Erythroblast (primary cell): ENCODE results near the gene SPEM1.

ENCODE experiments used
- GATA1 ChIP-seq: IDR thresholded peaks from 2 replicates; pipeline ENCODE4 v1.6.1; 2011; ENCODE audit warnings: low read depth, mild to moderate bottlenecking, control low read depth, low read length, moderate library complexity
- POLR2A ChIP-seq: IDR thresholded peaks from 2 replicates; pipeline ENCODE4 v1.6.1; 2011; ENCODE audit warnings: mild to moderate bottlenecking, low read length

DNA sequence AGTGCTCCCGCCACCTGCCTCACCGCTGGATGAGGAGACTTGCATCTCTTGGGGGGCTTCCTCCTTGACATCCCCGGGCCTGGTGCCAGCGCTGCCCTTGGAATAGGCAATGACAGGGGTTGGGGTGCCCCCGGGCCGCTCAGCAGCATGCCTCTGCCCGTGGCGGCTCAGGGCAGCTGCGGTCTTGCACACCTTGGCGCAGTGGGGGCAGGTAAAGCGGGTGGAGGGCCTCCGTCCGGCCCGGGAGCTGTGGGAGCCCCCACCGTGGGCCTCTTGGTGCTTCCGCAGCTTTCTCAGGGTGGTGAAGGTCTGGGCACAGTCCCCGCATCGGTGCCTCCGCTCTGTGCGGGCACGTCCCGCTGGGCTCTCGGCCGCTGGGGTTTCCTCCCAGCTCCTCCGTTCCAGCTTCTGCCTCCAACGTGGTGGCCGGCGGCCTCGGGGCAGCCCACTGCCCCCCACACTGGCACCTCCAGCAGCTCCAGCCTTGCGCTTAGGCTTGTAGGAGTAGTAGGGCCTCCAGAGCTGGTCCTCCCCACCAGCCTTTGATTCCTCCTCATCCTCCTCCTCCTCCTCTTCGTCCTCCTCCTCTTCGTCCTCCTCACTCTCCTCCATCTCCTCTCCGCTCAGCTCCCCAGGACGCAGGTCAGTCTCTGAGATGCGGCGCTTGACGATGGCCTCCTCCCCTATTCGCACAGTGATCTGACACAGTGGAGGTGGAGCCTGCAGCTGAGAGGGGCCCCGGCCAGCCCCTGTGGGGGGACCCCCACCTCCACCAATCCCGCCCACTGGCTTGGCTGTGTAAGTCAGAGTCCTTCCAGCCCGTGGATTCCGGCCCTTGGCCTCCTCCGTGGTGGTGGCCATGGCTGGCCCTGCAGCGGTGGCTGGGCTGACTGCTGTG is 42.6 kb downstream of the SPEM1 start:
- TF ChIP-seq POLR2A, result no peak
- no peak for TF ChIP-seq GATA1
